GM19328 (cell line): Measurements from ENCODE around the gene ME1.

Experiments used
- ATAC-seq: cut with Tn5 transposase; IDR thresholded peaks from one replicate; pipeline ENCODE4 v1.9.1; 2021; ENCODE audit warnings: mild to moderate bottlenecking, moderate library complexity; ENCODE audit not compliant: unreplicated experiment

ME1 gene

DNA sequence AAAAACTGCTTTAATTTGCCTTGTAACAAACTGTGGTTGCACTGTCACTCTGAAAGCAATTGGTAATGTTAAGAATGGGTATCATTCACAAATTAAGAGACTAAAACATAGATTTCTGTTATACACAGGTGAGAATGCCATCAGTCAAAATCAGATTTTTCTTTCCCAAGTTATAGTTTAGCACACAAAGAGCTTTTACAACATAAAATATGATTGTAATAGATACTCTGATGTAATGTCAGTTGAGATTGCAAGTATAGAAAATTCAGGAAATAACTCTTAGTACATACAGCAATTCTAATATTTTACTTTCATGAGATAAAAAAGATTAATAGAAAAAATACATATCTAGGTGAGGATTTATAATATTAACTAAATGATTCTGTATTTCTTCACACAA lies 2.3 kb upstream of the ME1 start:
- ATAC-seq: no peak

DNA sequence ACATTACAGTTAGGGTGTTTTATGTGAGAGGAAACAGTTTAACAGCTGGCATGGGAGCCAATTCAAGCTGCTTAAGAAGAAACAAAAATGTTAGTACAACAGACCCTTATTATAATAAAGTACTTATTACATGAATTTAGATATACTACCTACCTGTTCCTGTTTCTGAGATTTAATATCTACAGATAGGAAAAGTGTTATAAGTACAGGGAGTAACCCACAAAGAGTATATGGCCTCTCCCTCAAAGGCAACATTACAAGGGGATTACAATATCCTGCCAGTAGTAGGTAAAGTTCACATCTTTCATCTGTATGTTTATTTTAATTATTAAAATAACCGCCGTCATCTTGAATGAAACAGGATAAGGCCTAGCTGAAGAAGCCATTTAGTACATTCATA lies 1.8 kb upstream of the ME1 start:
- ATAC-seq: no peak

DNA sequence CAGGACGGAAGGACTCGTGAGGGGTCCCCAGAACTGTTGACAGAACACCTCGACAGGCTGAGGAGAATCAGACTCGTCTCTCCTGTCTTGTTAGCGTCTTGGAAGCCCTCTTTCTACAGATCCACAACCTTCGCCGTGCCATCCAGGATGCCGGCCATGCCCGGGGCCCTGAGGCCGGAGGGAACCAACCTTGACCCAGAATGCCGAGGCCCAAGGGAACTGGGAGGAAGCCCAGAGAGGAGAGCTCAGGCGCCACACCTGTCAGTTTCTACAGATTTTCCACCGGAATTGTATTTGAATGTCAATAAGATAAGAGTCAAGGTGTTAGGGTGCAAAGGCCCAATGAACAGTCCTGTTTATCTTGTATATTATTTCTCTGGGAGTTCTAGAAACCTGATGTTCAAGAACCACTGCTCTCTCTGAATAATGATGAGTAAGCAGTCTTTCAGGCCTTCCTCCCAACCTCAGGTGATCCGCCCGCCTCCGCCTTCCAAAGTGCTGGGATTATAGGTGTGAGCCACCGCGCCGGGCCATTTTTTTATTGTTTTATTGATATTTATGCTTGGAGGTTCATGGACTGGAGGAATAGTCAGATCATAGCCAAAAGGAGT lies 799 bp upstream of the ME1 start:
- ATAC-seq: no peak

GRCh38 chr6:83429857-83430610 lies 817 bp downstream of the ME1 start:
- ATAC-seq: no peak

- no peak for ATAC-seq
Measured at GRCh38 chr6:83429269-83429668, 1.6 kb downstream of the ME1 start.

DNA sequence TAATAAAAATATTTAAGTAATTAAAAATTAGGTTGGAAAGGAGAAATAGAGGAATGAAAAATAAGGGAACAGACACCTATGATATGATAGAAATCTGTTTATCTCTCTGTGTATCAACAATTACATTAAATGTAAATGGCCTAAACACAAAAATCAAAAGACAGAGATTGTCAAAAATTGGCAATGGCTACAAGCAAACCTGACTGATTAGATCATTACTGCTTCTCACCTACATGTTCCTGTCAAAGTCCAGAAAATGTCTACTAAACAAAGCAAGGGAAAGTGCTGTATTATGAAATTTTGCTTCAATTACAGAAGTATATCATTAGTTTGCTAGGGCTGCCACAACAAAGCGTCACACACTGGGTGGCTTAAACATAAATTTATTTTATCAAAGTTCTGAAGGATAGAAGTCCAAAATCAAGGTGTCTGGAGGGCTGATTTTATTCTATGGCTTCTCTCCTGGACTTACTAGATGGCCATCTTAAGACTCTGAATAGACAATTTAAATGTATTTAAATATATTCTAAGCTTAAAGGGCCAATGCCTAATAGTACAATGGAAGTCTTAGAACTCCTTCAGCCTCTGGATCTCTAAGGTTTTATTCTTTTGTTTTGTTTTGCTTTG lies 6.3 kb downstream of the ME1 start:
- ATAC-seq: no peak

GRCh38 chr6:83417880-83418663 lies 12.8 kb downstream of the ME1 start:
- no peak for ATAC-seq

- no peak for ATAC-seq
Measured at GRCh38 chr6:83413068-83413467, 17.8 kb downstream of the ME1 start.

DNA sequence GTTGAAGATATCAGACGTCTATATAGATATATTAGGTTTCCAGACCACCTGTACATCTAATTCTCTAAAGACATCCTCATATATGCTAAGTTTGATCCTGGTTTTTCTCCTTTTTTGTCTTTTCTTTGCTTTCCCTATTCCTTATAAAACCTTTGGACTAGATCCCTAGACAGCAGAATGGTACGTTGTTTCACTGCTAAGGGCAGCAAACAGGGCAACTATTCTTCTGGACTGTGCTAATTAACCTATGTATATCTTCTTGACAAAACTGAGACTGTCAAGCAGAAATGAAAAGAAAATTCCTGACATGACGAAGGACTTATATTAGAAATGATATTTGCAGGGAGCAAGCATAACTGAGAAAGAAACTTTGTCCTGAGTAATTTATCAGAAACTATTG lies 19.1 kb downstream of the ME1 start:
- no peak for ATAC-seq

- ATAC-seq: no peak
Measured at GRCh38 chr6:83403191-83403590, 27.7 kb downstream of the ME1 start.

- no peak for ATAC-seq
Measured at GRCh38 chr6:83389606-83390005, 41.2 kb downstream of the ME1 start.

- no peak for ATAC-seq
Measured at GRCh38 chr6:83385473-83385872, 45.4 kb downstream of the ME1 start.

GRCh38 chr6:83384751-83385150 lies 46.1 kb downstream of the ME1 start:
- ATAC-seq: no peak

GRCh38 chr6:83381949-83382348 lies 48.9 kb downstream of the ME1 start:
- no peak for ATAC-seq

DNA sequence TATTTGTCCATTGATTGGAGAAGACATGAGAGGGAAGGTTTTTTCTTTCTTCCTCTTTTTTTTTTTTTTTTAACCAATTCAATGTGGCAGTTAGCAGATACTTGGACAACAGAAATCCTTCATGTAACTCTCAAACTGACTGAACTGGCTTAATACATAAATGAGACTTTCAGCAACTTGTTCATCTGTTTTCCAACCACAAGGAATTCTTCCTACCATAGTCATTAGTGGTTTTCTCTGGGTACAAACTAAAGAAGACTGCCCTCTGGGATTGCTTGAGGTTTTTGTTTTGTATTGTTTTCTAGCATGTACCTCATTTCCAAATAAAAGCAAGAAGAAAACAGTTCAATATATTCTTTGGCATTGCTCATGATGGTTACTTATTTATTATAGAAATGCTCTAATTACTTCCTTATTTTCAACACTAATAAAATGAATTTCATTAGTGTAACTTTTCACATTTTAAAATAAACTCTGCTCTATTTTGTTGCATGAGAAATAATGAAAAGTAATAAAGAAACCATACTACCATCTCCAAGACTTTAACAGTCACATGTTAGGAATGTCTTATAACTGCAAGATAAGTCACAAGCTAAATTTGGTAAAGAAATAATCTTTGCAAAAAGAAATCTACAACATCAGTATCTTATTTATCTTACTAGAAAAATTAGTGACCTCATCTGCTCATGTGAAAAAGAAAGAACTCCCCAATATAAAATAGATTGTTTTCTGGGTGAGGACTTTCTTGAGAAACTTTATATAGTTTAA lies 52.0 kb downstream of the ME1 start:
- ATAC-seq: no peak

DNA sequence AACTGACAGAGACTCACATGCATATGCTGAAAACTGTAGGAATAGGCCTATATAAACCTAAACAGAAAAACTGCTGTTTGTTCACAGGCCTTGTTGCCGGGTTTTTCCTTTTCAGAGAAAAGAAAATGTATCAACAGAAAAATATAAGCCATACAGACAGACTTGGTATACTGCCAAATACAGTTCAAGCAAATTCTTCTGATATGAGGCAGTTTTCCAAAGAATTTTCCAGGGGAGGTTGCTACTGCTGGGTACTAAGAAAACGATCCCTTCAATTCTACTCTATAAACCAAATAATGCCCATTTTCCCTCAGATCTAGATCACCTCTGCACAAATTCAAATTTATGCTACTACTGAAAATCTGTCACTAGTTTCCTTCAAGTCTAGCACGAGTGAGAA lies 59.4 kb downstream of the ME1 start:
- ATAC-seq: no peak

DNA sequence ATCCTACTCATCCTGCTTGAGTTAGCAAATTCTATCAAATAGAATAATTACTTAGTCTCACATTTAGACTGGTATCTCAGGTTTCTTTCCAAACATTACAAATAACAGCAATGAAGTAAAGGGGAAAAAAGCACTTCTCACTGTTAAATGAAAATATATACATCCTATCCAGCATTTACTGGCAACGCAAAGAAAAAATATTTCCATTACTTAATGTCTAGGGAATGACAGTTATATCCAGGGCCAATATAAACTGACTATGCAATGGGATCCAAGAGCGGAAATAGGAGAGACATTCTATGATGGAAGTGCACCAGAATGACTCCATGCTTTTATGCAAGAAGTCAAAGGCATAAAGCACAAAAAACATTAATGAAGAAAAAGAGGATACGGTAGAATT lies 60.3 kb downstream of the ME1 start:
- ATAC-seq: no peak

- no peak for ATAC-seq
Measured at GRCh38 chr6:83369692-83370091, 61.2 kb downstream of the ME1 start.

GRCh38 chr6:83368577-83368976 lies 62.3 kb downstream of the ME1 start:
- no peak for ATAC-seq

GRCh38 chr6:83367104-83367503 lies 63.7 kb downstream of the ME1 start:
- no peak for ATAC-seq

GRCh38 chr6:83365931-83366330 lies 64.9 kb downstream of the ME1 start:
- no peak for ATAC-seq
